Suprapubic skin (tissue), 3 donors: Measurements from ENCODE around the gene CHMP4A.

Source experiments
- POLR2A ChIP-seq, 2 donors: fragments of 450-650 bp; IDR thresholded peaks; one replicate each; pipeline ENCODE4 v1.6.1; 2017; ENCODE audit warnings: antibody characterized with exemption in 2 of 2, mild to moderate bottlenecking in 2 of 2, moderate library complexity in 2 of 2
- TF ChIP-seq, protein P1 (sequence below), 2 donors: fragments of 200-600 bp in 1 of 2; fragments of 450-650 bp in 1 of 2; sonication (generic) in 1 of 2; IDR thresholded peaks; one replicate each; pipeline ENCODE4 v1.5.1; 2016 to 2019; ENCODE audit warnings: antibody characterized with exemption in 2 of 2, mild to moderate bottlenecking in 1 of 2, moderate library complexity in 1 of 2

DNA sequence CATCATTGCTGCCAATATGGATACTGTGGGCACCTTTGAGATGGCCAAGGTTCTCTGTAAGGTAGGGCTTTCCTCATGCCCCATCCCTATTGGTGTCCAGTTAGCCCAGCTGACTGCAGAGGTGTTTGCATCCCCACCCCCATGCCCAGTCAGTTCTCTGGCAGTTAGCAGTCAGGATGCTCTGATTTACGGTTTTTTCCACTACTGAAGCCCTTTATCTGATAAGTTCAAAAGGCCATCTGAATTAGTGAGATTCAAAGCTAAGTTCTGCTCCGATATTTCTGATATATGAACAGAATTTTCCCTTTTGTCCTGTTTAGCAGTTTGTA lies 20.2 kb upstream of the CHMP4A start:
- TF ChIP-seq, protein P1, sequence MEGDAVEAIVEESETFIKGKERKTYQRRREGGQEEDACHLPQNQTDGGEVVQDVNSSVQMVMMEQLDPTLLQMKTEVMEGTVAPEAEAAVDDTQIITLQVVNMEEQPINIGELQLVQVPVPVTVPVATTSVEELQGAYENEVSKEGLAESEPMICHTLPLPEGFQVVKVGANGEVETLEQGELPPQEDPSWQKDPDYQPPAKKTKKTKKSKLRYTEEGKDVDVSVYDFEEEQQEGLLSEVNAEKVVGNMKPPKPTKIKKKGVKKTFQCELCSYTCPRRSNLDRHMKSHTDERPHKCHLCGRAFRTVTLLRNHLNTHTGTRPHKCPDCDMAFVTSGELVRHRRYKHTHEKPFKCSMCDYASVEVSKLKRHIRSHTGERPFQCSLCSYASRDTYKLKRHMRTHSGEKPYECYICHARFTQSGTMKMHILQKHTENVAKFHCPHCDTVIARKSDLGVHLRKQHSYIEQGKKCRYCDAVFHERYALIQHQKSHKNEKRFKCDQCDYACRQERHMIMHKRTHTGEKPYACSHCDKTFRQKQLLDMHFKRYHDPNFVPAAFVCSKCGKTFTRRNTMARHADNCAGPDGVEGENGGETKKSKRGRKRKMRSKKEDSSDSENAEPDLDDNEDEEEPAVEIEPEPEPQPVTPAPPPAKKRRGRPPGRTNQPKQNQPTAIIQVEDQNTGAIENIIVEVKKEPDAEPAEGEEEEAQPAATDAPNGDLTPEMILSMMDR (IDR thresholded peaks at IDR 0.05) = no peak
- TF ChIP-seq POLR2A (IDR thresholded peaks at IDR 0.05) = no peak
